Activated naive CD4-positive, alpha-beta T cell treated with anti-CD3 and anti-CD28 coated beads, Interleukin-2, amount 10 ng/mL, durations not matched to agents 7 days and 5 days (primary cell): Measurements from ENCODE around the gene DYNC2H1.

Source experiments
- CTCF ChIA-PET: fragments of 350-600 bp; sonication (Branson Sonifier 250); formaldehyde crosslinking; loops from one replicate; lab custom pipeline; 2021; ENCODE audit warnings: antibody characterized with exemption; lab: Charles Lee
- DNase-seq: peaks from one replicate; pipeline ENCODE4 v3.0.0-alpha.2; 2020
- H3K27ac Mint-ChIP-seq: one replicate; pipeline ENCODE4 v1.8.0; 2021; ENCODE audit warnings: mild to moderate bottlenecking, moderate library complexity, mixed read lengths
- H3K27me3 Mint-ChIP-seq: one replicate; pipeline ENCODE4 v1.8.0; 2021; ENCODE audit warnings: mild to moderate bottlenecking, mixed read lengths
- H3K36me3 Mint-ChIP-seq: one replicate; pipeline ENCODE4 v1.8.0; 2021; ENCODE audit warnings: mixed read lengths
- H3K4me1 Mint-ChIP-seq: one replicate; pipeline ENCODE4 v1.8.0; 2021; ENCODE audit warnings: mixed read lengths
- H3K4me3 Mint-ChIP-seq: one replicate; pipeline ENCODE4 v1.8.0; 2021; ENCODE audit warnings: mild to moderate bottlenecking, moderate library complexity, mixed read lengths
- H3K9me3 Mint-ChIP-seq: one replicate; pipeline ENCODE4 v1.8.0; 2021; ENCODE audit warnings: mixed read lengths

Gene DYNC2H1

DNA sequence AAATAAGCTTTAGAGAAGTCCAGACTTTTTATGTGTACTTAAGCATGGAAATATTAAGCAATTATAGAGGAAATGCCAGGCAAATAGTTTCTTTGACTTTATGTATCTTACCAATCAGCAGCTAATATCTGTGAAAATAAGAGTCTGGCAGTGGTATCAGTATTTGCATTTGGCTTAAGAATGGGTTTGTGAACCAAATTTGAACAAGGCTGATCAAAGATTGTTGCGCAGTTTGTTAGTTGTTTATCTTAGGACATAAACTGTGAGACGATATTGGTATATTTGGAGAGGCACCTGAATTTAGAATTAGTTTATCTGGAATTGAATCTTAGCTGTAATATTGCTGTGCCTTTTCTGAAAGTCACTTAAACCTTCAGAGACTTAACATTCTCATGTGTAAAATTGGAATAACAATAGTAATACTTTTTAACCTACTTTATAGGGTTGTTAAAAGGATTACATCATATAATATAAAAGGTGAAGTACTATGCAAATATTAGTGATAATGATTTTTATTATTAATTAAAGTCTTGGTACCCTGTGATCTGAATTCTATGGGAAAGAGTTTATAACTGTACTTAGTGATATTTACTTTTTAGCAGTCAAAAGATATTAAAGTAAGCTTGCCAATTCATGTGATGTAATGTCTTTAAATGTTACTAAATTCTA, 66.4 kb downstream of the DYNC2H1 start:
- H3K36me3 Mint-ChIP-seq, result no peaks in the 10 kb centered on the region
- no peaks in the 10 kb centered on the region for H3K27me3 Mint-ChIP-seq
- no peak for DNase-seq
- H3K4me3 Mint-ChIP-seq, result no peak overlapping the region
- H3K27ac Mint-ChIP-seq, result no peak overlapping the region
- H3K9me3 Mint-ChIP-seq, result no peaks in the 10 kb centered on the region
- H3K4me1 Mint-ChIP-seq, result no peaks in the 10 kb centered on the region
- CTCF ChIA-PET, result no interaction called here

GRCh38 chr11:103183981-103184611, 74.9 kb downstream of the DYNC2H1 start:
- Mint-ChIP-seq H3K4me3 (no peak overlapping the region), H3K4me1 (peaks cover 10% of the 10 kb centered on the region), H3K9me3 (no peaks in the 10 kb centered on the region), H3K36me3 (no peaks in the 10 kb centered on the region), H3K27me3 (no peaks in the 10 kb centered on the region), H3K27ac (no peak overlapping the region)
- CTCF ChIA-PET, result interaction anchor here (0.6 to 1.3 kb wide), 3 partner anchors 10 to 79 kb away, joined by 3 read pairs; no protein-coding TSS in a partner anchor
- no peak for DNase-seq

DNA sequence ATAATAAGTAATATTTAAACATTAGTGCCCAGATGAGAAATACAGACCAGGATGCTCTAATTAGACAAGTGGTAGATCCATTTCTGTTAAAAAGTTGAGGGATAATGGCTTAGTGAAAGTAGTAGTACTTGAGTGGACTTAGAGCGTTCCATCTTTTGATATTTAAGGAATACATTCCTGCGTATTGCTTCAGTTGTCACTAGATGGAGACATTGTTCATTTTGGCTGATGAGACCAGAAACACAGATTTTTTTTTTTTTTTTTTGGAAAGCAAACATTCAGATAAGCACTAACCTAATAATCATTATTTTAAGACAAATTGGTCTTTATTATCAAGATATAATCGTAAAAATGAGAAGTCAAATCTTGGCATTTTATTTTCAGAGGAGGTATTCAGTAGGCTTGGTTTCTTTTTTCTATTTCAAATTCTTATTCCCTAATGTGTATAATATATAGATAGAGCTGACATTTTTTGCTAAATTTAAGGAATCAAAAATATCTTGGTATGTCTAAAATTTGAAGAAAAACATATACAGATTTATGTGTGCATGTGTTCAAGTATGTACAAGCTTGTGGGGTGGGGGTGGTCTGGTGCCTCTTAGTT, 92.9 kb downstream of the DYNC2H1 start:
- CTCF ChIA-PET, result interaction anchor here (0.6 to 1.8 kb wide), 4 partner anchors 9 to 399 kb away, joined by 3 to 7 read pairs (median 3); no protein-coding TSS in a partner anchor

DNA sequence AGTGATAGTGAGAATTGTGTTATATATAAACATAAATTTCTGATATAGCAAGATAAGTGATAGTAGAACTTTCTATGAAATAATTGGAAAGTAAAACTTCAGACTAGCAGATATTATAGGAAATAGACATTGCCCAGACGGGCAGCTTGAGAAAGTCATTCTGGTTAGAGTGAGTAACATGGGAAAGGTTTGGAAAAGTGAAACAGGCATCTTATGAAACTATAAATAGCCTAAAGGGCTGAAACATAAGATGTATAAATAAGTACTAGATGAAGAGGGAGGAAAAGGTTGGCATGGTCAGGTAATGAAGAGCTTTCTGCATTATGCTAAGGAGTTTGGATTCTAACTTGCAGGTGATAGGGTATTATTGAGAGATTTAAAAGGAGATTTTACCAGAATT, 101.3 kb downstream of the DYNC2H1 start:
- CTCF ChIA-PET, result no interaction called here
- no peak overlapping the region for H3K27ac Mint-ChIP-seq

More for the DNA sequence above, 92.9 kb downstream of the DYNC2H1 start:
- Mint-ChIP-seq H3K9me3 (no peaks in the 10 kb centered on the region), H3K4me3 (no peak overlapping the region), H3K27me3 (no peaks in the 10 kb centered on the region), H3K36me3 (no peaks in the 10 kb centered on the region), H3K27ac (no peak overlapping the region), H3K4me1 (no peaks in the 10 kb centered on the region)
- no peak for DNase-seq

DNA sequence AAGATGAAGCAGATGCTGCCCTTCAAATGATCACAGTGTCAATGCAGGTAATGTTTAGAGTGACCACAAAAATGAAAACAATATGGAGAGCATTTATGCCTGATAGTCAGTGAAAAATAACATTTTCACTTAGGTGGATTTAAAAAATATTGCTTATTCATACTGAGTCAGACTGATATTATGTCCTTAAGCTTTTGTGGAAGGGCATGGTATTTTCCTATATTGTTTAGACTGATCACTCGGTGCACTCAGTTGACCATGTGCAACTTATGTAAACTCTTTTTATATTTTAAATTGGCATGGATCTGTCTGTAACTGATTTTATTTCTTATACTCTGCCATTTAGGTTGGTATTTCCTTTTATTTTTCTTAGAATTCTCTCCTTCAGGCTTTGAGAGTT, 106.6 kb downstream of the DYNC2H1 start:
- H3K27me3 Mint-ChIP-seq, result no peaks in the 10 kb centered on the region
- CTCF ChIA-PET, result no interaction called here
- DNase-seq, result no peak
- no peaks in the 10 kb centered on the region for H3K4me1 Mint-ChIP-seq
- no peaks in the 10 kb centered on the region for H3K36me3 Mint-ChIP-seq
- no peaks in the 10 kb centered on the region for H3K9me3 Mint-ChIP-seq
- no peak overlapping the region for H3K27ac Mint-ChIP-seq
- H3K4me3 Mint-ChIP-seq, result no peak overlapping the region

More for the DNA sequence above, 101.3 kb downstream of the DYNC2H1 start:
- Mint-ChIP-seq H3K9me3 (no peaks in the 10 kb centered on the region), H3K36me3 (no peaks in the 10 kb centered on the region), H3K4me1 (no peaks in the 10 kb centered on the region), H3K4me3 (no peak overlapping the region), H3K27me3 (no peaks in the 10 kb centered on the region)
- DNase-seq, result no peak

DNA sequence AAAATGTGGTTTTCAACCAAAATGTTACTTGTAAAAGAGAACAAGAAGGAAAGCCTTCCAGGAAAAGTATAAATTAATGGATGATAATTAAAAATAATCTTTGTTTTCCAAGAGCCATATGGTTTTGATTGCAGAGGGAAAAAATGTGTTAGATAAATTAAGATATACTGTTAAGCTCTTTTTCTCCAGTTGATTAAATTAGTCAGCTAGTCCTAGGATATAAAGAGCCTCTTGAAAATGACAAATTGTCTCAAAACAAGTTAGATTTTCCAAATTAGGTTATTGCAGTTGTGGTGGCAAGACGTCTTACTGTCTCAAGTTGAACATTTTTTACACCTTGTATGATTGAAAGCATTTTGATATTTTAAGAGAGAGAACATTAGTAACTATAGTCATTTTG, 110.9 kb downstream of the DYNC2H1 start:
- Mint-ChIP-seq H3K36me3 (no peaks in the 10 kb centered on the region), H3K9me3 (no peaks in the 10 kb centered on the region), H3K4me3 (no peak overlapping the region), H3K27me3 (no peaks in the 10 kb centered on the region), H3K27ac (no peak overlapping the region), H3K4me1 (no peaks in the 10 kb centered on the region)
- no peak for DNase-seq
- CTCF ChIA-PET, result no interaction called here

GRCh38 chr11:103222806-103223205, 113.6 kb downstream of the DYNC2H1 start:
- no peaks in the 10 kb centered on the region for H3K4me1 Mint-ChIP-seq
- H3K36me3 Mint-ChIP-seq, result no peaks in the 10 kb centered on the region
- no peak overlapping the region for H3K27ac Mint-ChIP-seq
- CTCF ChIA-PET, result no interaction called here
- H3K27me3 Mint-ChIP-seq, result no peaks in the 10 kb centered on the region
- H3K4me3 Mint-ChIP-seq, result no peak overlapping the region
- DNase-seq, result no peak
- no peaks in the 10 kb centered on the region for H3K9me3 Mint-ChIP-seq

GRCh38 chr11:103228807-103229206, 119.6 kb downstream of the DYNC2H1 start:
- Mint-ChIP-seq H3K4me3 (no peak overlapping the region), H3K9me3 (no peaks in the 10 kb centered on the region), H3K27ac (no peak overlapping the region), H3K36me3 (no peaks in the 10 kb centered on the region), H3K27me3 (no peaks in the 10 kb centered on the region), H3K4me1 (no peaks in the 10 kb centered on the region)
- DNase-seq, result no peak
- CTCF ChIA-PET, result no interaction called here

- Mint-ChIP-seq H3K4me1 (no peaks in the 10 kb centered on the region), H3K4me3 (no peak overlapping the region), H3K36me3 (no peaks in the 10 kb centered on the region), H3K9me3 (no peaks in the 10 kb centered on the region), H3K27ac (no peak overlapping the region), H3K27me3 (no peaks in the 10 kb centered on the region)
- DNase-seq, result no peak
- CTCF ChIA-PET, result no interaction called here
Measured at GRCh38 chr11:103234974-103235373, 125.7 kb downstream of the DYNC2H1 start.

DNA sequence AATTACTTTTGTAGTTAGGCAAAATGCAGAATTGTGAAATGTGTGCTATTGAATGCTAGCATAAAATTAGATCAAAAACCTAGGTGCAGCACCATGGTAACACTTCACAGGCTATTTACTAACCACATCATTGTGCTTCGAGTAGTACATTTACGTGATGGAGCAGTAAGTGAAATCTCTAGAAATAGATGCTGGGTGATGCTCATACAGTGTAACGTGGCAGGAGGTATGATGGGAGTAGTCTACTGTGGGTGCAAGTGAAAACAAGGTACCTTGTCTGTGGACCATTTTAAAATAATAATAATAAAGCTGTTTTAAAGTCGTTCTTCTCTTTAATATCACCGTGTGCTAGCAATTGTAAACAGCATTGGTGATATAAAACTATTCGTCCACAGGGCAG, 132.3 kb downstream of the DYNC2H1 start:
- CTCF ChIA-PET, result no interaction called here
- Mint-ChIP-seq H3K36me3 (no peaks in the 10 kb centered on the region), H3K27me3 (no peaks in the 10 kb centered on the region), H3K9me3 (no peaks in the 10 kb centered on the region), H3K27ac (no peak overlapping the region), H3K4me1 (no peaks in the 10 kb centered on the region), H3K4me3 (no peak overlapping the region)
- no peak for DNase-seq

DNA sequence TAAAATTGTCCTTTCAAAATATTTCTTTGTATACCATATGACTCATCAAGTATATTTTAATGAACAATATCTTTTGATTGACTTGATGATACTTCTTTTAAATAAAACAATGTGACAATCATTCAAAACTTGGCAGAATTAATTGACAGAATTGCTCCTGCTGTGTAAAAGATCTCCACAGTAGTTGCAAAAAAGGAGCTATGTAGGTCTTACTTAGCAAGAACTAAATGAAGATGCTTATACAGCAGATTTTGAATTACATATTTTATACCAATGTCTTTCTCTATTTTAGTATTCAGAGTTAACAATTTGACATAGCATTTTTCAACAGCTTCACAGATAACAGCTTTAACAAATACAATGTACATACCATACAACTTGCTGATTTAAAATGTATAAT, 144.9 kb downstream of the DYNC2H1 start:
- Mint-ChIP-seq H3K27me3 (no peaks in the 10 kb centered on the region), H3K9me3 (no peaks in the 10 kb centered on the region), H3K4me3 (no peak overlapping the region), H3K36me3 (no peaks in the 10 kb centered on the region), H3K4me1 (no peaks in the 10 kb centered on the region), H3K27ac (no peak overlapping the region)
- CTCF ChIA-PET, result no interaction called here
- no peak for DNase-seq

DNA sequence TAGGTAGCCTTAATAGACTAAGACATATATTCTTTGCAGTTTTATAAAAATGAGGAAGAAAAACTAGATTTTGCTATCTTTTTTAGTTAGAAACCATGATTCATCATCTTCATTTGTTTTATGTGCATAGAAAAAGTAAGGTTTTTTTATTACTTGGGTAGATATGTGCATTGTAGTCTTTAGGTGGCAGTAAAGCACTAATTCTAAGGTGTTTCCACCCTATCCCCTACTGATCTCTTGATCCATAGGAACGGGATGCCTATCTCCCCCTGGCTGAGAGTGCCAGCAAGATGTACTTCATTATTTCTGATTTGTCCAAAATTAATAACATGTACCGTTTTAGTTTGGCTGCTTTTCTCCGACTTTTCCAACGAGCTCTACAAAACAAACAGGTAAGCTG, 148.1 kb downstream of the DYNC2H1 start:
- DNase-seq, result no peak
- H3K36me3 Mint-ChIP-seq, result no peaks in the 10 kb centered on the region
- CTCF ChIA-PET, result no interaction called here
- H3K9me3 Mint-ChIP-seq, result no peaks in the 10 kb centered on the region
- no peak overlapping the region for H3K27ac Mint-ChIP-seq
- no peaks in the 10 kb centered on the region for H3K27me3 Mint-ChIP-seq
- H3K4me1 Mint-ChIP-seq, result no peaks in the 10 kb centered on the region
- H3K4me3 Mint-ChIP-seq, result no peak overlapping the region

DNA sequence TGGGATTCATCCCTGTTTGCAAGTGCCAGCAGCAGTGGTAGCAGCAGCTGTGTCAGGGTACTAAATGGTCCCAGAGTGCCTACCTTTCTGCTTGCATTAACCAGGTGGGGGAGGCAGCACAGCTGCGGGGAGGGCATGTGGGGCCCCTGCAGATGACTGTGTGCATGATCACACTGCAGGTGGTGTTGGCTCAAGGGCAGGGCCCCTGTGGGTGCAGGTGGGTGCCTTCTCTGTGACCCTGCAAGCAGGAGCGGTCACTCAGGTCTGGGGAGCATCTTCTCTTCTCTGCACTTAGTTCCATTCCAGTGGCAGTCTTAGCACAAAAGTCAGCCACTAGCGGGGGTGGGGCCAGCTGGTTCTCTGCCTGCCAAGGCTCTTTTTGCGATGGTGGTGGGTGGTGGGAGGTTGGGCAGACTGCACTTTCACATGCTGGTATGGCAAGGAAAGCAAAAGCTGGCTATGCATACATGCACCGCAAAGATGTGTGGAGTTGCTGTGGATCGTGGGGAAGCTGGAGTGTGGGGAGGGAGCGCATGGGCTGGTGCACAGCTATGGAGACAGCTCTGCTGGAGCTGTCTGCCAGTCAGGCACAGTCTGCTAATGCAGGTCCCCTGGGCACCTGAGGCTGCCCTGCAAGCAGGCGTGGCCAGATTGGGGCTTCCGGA, 157.1 kb downstream of the DYNC2H1 start:
- H3K27me3 Mint-ChIP-seq, result no peaks in the 10 kb centered on the region
- H3K9me3 Mint-ChIP-seq, result no peaks in the 10 kb centered on the region
- no peak overlapping the region for H3K4me3 Mint-ChIP-seq
- H3K27ac Mint-ChIP-seq, result no peak overlapping the region
- CTCF ChIA-PET, result interaction anchor here (0.8 kb wide), 1 partner anchor 273 kb away, joined by 3 read pairs; no protein-coding TSS in a partner anchor
- no peaks in the 10 kb centered on the region for H3K36me3 Mint-ChIP-seq
- H3K4me1 Mint-ChIP-seq, result no peaks in the 10 kb centered on the region
- DNase-seq, result no peak

GRCh38 chr11:103272876-103273275, 163.7 kb downstream of the DYNC2H1 start:
- CTCF ChIA-PET, result no interaction called here
- Mint-ChIP-seq H3K9me3 (no peaks in the 10 kb centered on the region), H3K4me3 (no peak overlapping the region), H3K27me3 (no peaks in the 10 kb centered on the region), H3K36me3 (no peaks in the 10 kb centered on the region), H3K27ac (no peak overlapping the region), H3K4me1 (no peaks in the 10 kb centered on the region)
- DNase-seq, result no peak
